ENCODE data around the gene DPF3.

The DPF3 gene

DNA sequence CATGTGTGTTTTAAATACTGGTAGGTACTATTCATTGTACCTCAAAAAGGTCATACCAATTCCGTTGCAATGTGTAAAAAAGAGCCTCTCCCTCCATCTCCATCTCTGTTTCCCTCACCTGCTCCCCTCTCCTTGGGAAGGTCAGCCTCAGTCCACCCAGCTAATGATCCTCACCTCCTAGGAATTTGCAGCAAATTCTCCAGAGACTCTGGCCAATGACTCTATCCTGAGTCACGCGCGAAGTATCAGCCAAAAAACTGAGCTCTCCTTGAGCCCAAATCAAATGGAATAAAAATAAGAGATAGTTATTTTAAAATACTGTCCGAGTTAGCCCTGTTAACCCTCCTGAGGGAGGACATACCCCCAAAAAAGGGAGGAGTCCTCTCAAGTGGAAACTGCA, 148.4 kb downstream of the DPF3 start:
- TF ChIP-seq, protein P1, sequence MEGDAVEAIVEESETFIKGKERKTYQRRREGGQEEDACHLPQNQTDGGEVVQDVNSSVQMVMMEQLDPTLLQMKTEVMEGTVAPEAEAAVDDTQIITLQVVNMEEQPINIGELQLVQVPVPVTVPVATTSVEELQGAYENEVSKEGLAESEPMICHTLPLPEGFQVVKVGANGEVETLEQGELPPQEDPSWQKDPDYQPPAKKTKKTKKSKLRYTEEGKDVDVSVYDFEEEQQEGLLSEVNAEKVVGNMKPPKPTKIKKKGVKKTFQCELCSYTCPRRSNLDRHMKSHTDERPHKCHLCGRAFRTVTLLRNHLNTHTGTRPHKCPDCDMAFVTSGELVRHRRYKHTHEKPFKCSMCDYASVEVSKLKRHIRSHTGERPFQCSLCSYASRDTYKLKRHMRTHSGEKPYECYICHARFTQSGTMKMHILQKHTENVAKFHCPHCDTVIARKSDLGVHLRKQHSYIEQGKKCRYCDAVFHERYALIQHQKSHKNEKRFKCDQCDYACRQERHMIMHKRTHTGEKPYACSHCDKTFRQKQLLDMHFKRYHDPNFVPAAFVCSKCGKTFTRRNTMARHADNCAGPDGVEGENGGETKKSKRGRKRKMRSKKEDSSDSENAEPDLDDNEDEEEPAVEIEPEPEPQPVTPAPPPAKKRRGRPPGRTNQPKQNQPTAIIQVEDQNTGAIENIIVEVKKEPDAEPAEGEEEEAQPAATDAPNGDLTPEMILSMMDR (IDR thresholded peaks at IDR 0.05; ENCODE audit: borderline replicate concordance, insufficient read depth, low read depth, low read length), result no peak
- no peak overlapping the region for H3K4me3 ChIP-seq (ENCODE audit: low read depth, low read length)

DNA sequence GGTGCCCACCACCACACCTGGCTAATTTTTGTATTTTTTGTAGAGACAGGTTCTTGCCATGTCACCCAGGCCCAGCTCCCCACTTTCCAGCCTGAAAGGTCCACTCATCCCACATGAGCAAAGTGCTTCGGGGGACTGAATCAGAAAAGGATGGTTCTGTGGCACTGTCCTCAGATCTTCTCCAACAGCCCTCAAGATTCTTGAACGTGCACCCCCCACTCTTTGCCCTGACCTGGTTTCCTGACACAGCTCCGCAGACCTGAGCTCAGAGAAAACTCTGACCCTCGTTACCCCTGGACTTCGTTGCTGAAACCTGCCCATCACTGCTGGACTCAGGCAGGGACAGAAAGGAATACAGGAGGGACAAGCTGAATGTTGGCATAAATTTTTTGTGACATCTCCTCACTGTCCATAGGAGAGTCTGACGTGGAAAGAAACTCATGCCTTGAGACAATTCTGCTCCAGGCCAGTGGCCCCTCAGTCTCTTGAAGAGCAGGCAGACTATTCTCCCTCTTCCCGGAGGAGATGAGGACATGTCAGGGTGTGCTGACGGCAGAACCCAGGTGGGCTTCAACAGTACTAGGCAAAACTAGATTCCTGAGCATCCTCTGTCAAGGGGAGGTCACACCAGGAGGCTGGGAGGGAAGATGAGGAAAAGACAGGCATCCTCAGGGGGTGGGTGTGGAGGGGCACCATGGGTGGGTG, 149.3 kb downstream of the DPF3 start:
- no peak overlapping the region for H3K4me3 ChIP-seq (ENCODE audit: low read depth, low read length)
- TF ChIP-seq, protein P1 (IDR thresholded peaks at IDR 0.05; ENCODE audit: borderline replicate concordance, insufficient read depth, low read depth, low read length), result no peak

DNA sequence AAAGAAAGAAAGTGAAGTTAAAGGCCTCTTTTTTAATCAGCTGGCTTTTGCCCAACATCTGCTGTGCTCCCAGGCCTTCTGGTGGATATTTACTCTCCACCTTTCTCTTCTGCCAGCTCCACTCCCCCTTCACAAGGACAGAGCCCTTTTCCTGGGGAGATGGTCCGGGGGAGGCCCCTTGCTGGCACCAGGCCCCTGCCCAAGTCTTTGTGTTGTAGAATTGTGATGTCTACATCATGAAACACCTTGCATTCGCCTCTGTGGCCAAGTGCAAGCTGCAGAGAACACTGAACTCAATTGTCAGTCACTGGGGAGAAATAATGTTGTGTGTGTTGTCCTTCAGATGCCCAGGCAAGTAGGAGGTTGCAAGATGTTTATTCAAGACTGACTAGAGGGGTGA, 150.3 kb downstream of the DPF3 start:
- TF ChIP-seq, protein P1 (IDR thresholded peaks at IDR 0.05; ENCODE audit: borderline replicate concordance, insufficient read depth, low read depth, low read length), result no peak
- no peak overlapping the region for H3K4me3 ChIP-seq (ENCODE audit: low read depth, low read length)

DNA sequence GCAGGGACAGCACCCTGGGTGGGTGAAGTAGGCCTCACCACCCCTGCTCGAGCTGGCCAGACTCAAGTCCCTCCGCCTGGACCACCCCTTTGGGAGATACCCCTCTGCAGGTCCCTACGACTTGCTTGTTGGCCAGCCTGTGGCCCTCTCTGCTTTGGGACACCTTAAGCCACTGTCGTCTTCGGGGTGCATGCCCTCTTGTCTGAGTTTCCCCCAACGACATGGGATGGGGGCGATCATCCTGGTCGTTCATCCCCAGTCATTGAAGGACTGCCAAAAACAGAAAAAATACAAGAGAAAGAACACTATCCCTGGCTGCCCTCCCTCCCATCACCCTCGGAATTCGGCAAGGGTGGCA, 151.1 kb downstream of the DPF3 start:
- H3K4me3 ChIP-seq (ENCODE audit: low read depth, low read length), result no peak overlapping the region
- TF ChIP-seq, protein P1 (IDR thresholded peaks at IDR 0.05; ENCODE audit: borderline replicate concordance, insufficient read depth, low read depth, low read length), result no peak

DNA sequence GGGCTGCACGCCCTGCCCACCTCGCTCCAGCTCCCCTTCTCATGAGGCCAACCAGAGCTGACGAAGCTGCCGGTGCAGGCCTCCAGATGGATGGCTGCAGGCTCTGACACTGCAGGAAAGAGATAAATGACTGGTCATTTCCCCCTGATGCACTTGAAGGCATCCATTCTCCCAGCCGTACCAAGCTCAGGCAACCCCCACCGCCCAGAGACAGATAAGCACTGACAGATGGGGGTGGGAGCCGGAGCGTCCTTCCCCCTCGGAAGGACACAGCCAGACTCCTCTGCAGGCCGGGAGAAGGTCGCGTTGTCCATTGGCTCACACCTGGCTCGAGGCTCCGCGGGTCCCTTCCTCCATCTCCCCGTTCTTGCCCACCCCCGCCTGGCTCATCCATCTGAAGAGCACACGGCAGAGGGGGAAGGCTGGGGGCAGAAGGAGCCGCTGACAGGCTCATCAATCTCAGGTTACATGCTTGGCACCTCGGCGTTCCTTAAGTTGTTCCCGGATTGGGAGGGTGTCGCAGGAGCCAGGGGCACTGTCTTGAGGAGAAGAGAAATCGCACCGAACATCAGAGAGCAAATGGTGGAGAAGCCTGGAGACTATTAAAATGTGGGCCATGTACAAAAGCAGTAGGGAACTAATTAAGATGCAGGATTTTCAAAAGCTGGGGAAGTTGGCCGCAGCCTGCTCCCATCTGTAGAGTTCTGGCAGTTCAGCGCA, 151.6 kb downstream of the DPF3 start:
- H3K4me3 ChIP-seq (ENCODE audit: low read depth, low read length), result no peak overlapping the region
- TF ChIP-seq, protein P1 (IDR thresholded peaks at IDR 0.05; ENCODE audit: borderline replicate concordance, insufficient read depth, low read depth, low read length), result no peak

DNA sequence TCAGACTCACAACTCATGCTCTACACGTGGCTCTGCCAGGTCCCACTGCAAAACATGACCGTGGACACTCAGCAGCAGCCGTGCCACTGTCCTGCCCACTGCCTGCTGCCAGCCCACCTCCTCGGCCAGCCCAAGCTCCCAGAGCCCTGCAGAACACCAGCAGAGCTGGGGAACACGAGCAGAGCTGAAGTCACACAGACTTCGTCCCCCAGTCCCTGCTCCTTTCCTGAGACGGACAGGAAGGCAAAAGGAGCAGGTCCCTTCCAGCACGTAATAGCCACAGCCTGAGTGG, 152.1 kb downstream of the DPF3 start:
- TF ChIP-seq, protein P1 (IDR thresholded peaks at IDR 0.05; ENCODE audit: borderline replicate concordance, insufficient read depth, low read depth, low read length), result no peak

More for the DNA sequence above, 152.1 kb downstream of the DPF3 start:
- H3K4me3 ChIP-seq (ENCODE audit: low read depth, low read length), result no peak overlapping the region
